Measurements from ENCODE around the gene SKI.

- TF ChIP-seq CTCF (IDR thresholded peaks at IDR 0.05; ENCODE audit: low read length) (no peak), EZH2 (IDR thresholded peaks at IDR 0.05; ENCODE audit: borderline replicate concordance, low read length) (no peak)
These were observed 35.8 kb upstream of the SKI start for GRCh38 chr1:2192031-2192995.

Measured in OCI-LY1 (cell line).